ENCODE measurements around the gene HERC6. TPM values are rescaled to one million over a fixed set of nuclear protein-coding genes. Genes with fewer than 3 reads are reported as not detected.
"Not testable (repeated sequence)": the region's sequence is repeated elsewhere in the genome, so short reads cannot be mapped to it uniquely, and the experiment has no call there.

HERC6 gene
- total RNA-seq, 1 donor from 2014 or later = 0.22 TPM

DNA sequence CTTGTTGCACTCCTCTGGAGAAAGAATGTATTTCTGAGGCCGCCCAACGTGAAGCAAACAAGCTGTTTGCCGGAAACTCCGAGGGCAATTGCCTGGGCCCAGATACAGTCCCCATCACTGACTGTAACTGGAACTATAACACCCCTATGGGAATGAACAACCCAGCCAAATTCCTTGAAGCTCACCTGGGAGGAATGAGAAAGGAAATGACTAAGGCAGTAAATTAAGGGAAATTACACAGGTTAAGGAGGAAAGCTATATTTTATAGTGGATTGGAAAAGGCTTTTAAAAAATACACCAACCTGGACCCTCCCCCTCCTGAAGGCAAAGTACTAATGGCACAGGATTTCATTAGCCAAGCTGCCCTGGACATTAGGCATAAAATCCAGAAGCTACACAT is 66.6 kb downstream of the HERC6 start:
- H3K9me3 Mint-ChIP-seq (ENCODE audit: unreplicated experiment) = no peaks in the 10 kb centered on the region
- no peak overlapping the region for H3K4me3 Mint-ChIP-seq (ENCODE audit: unreplicated experiment)
- peaks cover 2% of the 10 kb centered on the region for H3K27me3 Mint-ChIP-seq (ENCODE audit: unreplicated experiment)
- DNase-seq = no peak
- TF ChIP-seq, protein P1, sequence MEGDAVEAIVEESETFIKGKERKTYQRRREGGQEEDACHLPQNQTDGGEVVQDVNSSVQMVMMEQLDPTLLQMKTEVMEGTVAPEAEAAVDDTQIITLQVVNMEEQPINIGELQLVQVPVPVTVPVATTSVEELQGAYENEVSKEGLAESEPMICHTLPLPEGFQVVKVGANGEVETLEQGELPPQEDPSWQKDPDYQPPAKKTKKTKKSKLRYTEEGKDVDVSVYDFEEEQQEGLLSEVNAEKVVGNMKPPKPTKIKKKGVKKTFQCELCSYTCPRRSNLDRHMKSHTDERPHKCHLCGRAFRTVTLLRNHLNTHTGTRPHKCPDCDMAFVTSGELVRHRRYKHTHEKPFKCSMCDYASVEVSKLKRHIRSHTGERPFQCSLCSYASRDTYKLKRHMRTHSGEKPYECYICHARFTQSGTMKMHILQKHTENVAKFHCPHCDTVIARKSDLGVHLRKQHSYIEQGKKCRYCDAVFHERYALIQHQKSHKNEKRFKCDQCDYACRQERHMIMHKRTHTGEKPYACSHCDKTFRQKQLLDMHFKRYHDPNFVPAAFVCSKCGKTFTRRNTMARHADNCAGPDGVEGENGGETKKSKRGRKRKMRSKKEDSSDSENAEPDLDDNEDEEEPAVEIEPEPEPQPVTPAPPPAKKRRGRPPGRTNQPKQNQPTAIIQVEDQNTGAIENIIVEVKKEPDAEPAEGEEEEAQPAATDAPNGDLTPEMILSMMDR (IDR thresholded peaks at IDR 0.05; ENCODE audit: partially characterized antibody, unreplicated experiment) = no peak
- no peaks in the 10 kb centered on the region for H3K36me3 Mint-ChIP-seq (ENCODE audit: unreplicated experiment)
- H3K4me1 Mint-ChIP-seq (ENCODE audit: low read depth, unreplicated experiment) = no peaks in the 10 kb centered on the region
- no peak overlapping the region for H3K27ac Mint-ChIP-seq (ENCODE audit: unreplicated experiment)

DNA sequence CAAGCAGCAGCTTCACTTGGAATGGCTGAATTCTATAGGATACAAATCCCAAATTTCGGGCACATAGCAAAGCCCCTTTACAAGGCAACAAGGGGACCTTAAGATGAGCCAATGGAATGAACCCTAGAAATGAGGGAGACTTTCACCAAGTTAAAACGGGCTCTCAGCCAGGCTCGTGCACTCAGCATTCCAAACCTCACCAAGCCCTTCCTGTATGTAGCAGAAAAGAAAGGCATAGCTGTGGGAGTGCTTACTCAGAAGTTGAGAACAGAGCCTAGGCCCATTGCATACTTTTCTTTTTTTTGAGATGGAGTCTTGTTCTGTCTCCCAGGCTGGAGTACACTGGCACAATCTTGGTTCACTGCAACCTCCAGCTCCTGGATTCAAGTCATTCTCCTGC is 67.5 kb downstream of the HERC6 start:
- TF ChIP-seq, protein P1 (IDR thresholded peaks at IDR 0.05; ENCODE audit: partially characterized antibody, unreplicated experiment) = no peak
- no peak overlapping the region for H3K27ac Mint-ChIP-seq (ENCODE audit: unreplicated experiment)
- no peaks in the 10 kb centered on the region for H3K36me3 Mint-ChIP-seq (ENCODE audit: unreplicated experiment)
- H3K27me3 Mint-ChIP-seq (ENCODE audit: unreplicated experiment) = peaks cover 2% of the 10 kb centered on the region
- no peak overlapping the region for H3K4me3 Mint-ChIP-seq (ENCODE audit: unreplicated experiment)
- no peaks in the 10 kb centered on the region for H3K4me1 Mint-ChIP-seq (ENCODE audit: low read depth, unreplicated experiment)
- DNase-seq = no peak
- no peaks in the 10 kb centered on the region for H3K9me3 Mint-ChIP-seq (ENCODE audit: unreplicated experiment)

DNA sequence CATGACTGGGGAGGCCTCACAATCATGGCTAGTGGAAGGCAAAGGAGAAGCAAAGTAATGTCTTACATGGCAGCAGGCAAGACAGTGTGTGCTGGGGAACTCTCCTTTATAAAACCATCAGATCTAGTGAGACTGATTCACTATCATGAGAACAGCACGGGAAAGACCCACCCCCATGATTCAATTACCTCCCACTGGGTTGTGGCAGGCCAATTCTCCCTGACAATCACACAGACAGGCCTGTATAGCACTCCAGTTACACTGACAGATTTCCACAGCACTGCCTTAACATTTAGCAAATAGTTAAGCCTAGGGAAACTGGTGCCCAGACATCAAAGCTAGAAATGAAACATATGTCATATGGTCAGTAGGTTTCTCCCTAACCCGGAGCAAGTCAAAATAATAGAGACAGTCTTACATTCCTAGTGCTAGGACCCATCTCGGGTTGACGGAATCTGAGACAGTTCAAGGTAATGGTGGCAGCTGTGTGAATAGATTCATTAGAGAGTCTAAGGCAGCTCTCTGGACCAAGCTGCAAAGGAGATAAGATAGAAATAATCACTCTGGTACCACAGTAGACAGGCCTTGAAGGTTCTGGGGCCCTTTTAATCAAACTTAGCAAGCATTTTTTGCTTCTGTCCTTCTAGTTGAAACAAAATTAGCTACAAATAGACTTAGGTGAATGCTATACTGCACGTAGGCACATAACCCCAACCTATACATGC is 68.9 kb downstream of the HERC6 start:
- no peaks in the 10 kb centered on the region for H3K27me3 Mint-ChIP-seq (ENCODE audit: unreplicated experiment)
- no peak overlapping the region for H3K27ac Mint-ChIP-seq (ENCODE audit: unreplicated experiment)
- TF ChIP-seq, protein P1 (IDR thresholded peaks at IDR 0.05; ENCODE audit: partially characterized antibody, unreplicated experiment) = no peak
- H3K9me3 Mint-ChIP-seq (ENCODE audit: unreplicated experiment) = no peaks in the 10 kb centered on the region
- H3K36me3 Mint-ChIP-seq (ENCODE audit: unreplicated experiment) = no peaks in the 10 kb centered on the region
- H3K4me1 Mint-ChIP-seq (ENCODE audit: low read depth, unreplicated experiment) = no peaks in the 10 kb centered on the region
- no peak overlapping the region for H3K4me3 Mint-ChIP-seq (ENCODE audit: unreplicated experiment)
- DNase-seq = no peak

DNA sequence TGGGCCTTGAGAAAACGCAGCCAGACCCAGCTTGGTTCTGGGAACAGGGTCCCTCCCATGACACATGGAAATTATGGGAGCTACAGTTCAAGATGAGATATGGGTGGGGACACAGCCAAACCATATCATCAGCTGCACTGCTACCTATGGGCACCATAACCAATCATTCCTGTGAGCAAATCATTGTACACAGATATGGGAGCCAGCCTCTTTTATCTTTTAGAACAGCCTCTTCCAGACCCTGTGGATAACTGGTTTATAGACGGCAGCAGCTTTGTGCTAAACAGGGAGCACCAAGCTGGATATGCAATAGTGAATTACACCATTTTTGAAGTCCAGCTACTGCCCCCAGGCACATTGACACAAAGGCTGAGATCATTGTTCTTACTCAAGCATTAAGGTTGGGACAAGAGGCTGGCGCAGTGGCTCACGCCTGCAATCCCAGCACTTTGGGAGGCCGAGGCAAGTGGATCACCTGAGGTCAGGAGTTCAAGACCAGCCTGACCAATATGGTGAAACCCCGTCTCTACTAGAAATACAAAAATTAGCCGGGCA is 69.6 kb downstream of the HERC6 start:
- not testable (repeated sequence) for H3K27me3 Mint-ChIP-seq (ENCODE audit: unreplicated experiment); H3K4me3 Mint-ChIP-seq (ENCODE audit: unreplicated experiment); H3K4me1 Mint-ChIP-seq (ENCODE audit: low read depth, unreplicated experiment); DNase-seq; H3K27ac Mint-ChIP-seq (ENCODE audit: unreplicated experiment); H3K9me3 Mint-ChIP-seq (ENCODE audit: unreplicated experiment); H3K36me3 Mint-ChIP-seq (ENCODE audit: unreplicated experiment)

DNA sequence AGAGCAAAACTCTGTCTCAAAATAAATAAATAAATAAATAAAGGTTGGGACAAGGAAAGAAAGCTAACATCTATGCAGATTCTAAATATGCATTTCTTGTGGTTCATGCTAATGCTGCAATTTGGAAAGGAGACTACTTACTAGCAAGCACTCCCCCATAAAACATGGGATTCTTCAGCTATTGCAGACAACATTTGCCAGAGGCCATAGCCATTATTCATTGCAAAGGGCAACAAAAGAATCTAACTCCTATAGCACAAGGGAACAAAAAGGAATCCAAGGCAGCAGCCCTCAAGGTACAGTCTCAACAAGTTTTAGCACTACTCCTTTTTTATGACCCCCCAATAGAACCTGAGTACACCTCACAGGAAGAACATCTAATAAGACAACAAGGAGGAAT is 70.2 kb downstream of the HERC6 start:
- H3K27ac Mint-ChIP-seq (ENCODE audit: unreplicated experiment) = no peak overlapping the region
- no peak overlapping the region for H3K4me3 Mint-ChIP-seq (ENCODE audit: unreplicated experiment)
- H3K4me1 Mint-ChIP-seq (ENCODE audit: low read depth, unreplicated experiment) = no peaks in the 10 kb centered on the region
- peaks cover 5% of the 10 kb centered on the region for H3K36me3 Mint-ChIP-seq (ENCODE audit: unreplicated experiment)
- TF ChIP-seq, protein P1 (IDR thresholded peaks at IDR 0.05; ENCODE audit: partially characterized antibody, unreplicated experiment) = no peak
- H3K9me3 Mint-ChIP-seq (ENCODE audit: unreplicated experiment) = no peaks in the 10 kb centered on the region
- DNase-seq = no peak
- H3K27me3 Mint-ChIP-seq (ENCODE audit: unreplicated experiment) = no peaks in the 10 kb centered on the region
